GM12873 (cell line): ENCODE data around the gene KIF20B.

Source experiments
- TF ChIP-seq, protein P1 (sequence below): IDR thresholded peaks from 2 replicates; pipeline ENCODE4 v1.5.1; 2012; ENCODE audit warnings: low read depth, mild to moderate bottlenecking, moderate library complexity, low read length, control low read depth; ENCODE audit not compliant: insufficient read depth; ENCODE audit errors: missing control alignments

Gene KIF20B, protein sequence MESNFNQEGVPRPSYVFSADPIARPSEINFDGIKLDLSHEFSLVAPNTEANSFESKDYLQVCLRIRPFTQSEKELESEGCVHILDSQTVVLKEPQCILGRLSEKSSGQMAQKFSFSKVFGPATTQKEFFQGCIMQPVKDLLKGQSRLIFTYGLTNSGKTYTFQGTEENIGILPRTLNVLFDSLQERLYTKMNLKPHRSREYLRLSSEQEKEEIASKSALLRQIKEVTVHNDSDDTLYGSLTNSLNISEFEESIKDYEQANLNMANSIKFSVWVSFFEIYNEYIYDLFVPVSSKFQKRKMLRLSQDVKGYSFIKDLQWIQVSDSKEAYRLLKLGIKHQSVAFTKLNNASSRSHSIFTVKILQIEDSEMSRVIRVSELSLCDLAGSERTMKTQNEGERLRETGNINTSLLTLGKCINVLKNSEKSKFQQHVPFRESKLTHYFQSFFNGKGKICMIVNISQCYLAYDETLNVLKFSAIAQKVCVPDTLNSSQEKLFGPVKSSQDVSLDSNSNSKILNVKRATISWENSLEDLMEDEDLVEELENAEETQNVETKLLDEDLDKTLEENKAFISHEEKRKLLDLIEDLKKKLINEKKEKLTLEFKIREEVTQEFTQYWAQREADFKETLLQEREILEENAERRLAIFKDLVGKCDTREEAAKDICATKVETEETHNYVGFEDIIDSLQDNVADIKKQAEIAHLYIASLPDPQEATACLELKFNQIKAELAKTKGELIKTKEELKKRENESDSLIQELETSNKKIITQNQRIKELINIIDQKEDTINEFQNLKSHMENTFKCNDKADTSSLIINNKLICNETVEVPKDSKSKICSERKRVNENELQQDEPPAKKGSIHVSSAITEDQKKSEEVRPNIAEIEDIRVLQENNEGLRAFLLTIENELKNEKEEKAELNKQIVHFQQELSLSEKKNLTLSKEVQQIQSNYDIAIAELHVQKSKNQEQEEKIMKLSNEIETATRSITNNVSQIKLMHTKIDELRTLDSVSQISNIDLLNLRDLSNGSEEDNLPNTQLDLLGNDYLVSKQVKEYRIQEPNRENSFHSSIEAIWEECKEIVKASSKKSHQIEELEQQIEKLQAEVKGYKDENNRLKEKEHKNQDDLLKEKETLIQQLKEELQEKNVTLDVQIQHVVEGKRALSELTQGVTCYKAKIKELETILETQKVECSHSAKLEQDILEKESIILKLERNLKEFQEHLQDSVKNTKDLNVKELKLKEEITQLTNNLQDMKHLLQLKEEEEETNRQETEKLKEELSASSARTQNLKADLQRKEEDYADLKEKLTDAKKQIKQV (N-terminal part only)

DNA sequence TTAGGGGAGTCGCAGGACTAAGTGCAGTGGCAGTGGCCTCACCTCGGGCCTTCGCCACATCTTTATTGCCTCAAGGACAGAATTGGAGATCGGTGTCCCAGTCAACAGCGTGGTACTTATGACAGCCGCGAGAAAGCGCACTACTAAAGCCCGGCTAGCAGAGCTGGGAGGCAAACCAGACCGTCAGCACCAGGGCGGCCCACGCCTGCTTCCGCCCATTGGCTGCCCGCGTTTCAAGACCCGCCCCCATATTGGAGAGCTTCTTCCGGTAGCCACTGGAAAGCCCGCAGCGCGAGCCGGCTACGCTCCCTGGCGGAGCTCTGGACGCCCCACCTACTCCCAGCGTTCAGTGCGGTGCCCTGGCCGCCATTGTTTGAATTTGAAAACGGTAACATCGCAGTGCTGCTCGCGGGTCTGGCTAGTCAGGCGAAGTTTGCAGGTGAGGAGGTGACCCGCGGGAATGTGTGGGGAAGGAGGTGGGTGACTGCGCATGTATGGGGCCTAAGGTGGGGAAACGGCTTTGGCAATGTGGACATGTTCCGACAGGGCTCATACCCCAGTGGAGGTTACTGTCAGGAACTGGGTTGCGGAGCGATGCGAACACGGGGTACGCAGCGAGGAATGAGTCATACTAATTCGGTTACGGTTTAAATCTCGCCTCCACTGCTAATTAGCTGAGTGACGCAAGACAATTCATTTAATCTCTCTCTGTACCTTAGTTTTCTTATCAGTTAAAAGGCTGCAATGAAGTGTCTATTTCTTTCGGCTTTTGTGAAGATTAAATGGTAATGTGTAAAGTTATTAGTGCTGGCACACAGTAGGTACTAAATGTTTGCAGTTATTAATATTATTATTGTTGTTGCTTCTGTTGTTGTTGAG lies at the start of gene KIF20B:
Gene KIF20B (plus strand): TSS at position 349 of the 879 bp plus-strand sequence. CDS start 3,705 bp downstream, outside the sequence.
- TF ChIP-seq, protein P1, sequence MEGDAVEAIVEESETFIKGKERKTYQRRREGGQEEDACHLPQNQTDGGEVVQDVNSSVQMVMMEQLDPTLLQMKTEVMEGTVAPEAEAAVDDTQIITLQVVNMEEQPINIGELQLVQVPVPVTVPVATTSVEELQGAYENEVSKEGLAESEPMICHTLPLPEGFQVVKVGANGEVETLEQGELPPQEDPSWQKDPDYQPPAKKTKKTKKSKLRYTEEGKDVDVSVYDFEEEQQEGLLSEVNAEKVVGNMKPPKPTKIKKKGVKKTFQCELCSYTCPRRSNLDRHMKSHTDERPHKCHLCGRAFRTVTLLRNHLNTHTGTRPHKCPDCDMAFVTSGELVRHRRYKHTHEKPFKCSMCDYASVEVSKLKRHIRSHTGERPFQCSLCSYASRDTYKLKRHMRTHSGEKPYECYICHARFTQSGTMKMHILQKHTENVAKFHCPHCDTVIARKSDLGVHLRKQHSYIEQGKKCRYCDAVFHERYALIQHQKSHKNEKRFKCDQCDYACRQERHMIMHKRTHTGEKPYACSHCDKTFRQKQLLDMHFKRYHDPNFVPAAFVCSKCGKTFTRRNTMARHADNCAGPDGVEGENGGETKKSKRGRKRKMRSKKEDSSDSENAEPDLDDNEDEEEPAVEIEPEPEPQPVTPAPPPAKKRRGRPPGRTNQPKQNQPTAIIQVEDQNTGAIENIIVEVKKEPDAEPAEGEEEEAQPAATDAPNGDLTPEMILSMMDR, result peak; percentile 27

DNA sequence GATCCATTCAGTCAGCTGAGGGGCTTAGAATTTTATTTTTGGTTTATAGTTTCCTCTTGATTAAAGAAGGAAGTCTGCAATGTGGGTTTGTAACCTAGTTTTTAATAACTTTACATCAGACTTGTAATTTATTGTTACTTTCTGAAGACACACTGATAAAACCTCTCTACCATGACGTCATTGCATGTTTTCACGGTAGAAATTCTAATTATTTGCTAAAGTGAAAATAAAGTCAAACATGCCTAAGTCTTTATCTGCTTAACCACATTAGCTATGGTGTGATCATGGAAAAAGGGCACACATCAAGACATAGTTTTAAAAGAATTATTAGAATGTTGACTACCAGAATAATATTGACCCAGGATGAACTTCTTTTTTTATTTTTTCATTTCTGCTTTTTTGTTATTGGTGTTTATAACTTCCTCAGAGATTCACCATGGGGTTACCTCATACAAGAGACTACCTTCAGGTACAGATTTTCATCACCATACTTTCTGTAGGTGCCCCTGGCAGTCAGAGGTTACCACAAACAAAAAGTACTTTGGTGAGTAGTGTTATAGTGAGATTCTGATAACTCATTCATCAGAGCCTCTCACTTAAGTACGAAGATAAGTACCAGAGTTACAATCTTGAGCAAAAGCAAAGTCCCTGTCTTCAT lies 49.3 kb upstream of the KIF20B start:
- TF ChIP-seq, protein P1, result no peak

DNA sequence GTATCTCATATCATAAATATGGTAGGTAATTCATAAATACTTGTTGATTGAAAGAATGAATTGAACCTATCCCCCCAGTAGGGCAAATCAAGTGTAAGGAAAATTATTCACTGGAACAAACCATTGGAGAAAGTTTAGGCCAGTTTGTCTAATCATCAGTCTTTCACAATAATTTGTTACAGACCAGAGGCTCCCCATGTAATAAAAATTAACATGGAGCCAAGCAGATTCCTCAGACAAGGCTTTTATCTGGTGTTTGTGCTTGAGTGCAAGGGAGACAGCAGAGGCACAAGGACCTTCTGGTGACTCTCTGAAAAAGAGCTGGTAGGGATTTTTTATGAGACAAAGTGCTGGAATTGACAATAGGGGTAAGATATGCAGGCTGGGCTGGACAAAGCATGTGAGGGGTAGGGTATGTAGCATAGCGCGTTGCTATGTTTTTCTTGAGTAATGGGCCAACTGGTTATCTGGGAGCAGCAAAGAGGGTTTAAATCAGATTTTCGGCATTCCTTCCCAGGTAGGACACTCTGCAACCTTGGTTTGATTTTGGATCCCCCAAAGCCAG lies 48.5 kb upstream of the KIF20B start:
- TF ChIP-seq, protein P1, result no peak

DNA sequence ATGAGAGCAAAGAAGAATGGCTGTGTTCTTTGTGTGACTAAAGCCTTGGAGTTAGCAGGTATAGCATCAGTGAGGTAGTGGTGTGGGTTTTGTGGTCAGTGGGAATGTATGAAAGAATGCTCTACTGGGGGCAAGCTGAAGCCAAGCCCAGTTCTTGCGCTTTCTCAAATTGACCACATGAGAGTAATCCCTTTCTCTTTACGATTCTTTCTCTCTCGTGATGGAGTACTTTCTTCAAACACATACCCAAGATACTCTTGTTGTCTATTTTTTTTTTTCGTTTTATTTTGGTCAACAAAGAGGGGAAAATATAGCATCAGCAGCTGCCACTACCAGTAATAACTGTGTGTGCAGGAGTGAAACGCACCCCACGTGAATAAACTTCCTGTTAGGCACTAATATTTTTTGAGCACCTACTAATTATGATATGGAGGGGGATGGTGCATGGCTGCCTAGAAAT lies 48.0 kb upstream of the KIF20B start:
- TF ChIP-seq, protein P1, result no peak

DNA sequence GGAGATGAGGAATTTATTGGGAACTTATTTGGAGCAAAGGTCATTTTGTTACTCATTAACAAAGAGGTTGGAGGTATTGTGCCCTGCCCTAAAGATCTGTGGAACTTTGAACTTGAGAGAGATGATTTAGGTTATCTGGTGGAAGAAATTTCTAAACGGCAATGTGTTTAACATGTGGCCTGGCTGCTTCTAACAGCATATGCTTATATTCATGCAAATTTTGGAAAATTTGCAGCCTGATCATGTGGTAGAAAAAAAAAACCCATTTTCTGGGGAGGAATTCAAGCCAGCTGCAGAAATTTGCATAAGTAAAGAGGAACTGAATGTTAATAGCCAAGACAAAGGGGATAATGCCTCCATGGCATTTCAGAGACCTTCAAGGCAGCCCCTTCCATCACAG lies 45.7 kb upstream of the KIF20B start:
- TF ChIP-seq, protein P1, result no peak

DNA sequence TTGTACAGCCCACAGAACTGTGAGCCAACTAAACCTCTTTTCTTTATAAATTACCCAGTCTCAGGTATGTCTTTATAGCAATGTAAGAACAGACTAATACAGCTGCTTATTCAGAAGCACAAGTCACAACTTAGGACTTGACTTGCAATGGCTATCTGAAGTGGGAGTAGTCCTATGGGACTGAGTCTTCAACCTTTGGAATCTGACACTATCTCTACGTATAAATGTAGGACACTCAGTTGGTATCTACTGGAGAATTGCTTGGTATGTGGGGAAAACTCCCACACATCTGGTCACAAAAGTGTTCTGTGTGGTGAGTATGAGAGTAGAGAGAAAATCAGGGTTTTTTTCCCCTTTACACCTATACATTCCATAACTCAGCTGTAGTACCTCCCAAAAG lies 44.1 kb upstream of the KIF20B start:
- TF ChIP-seq, protein P1, result no peak
